ENCODE measurements around the gene ATG14. TPM values are rescaled to one million over a fixed set of nuclear protein-coding genes. Genes with fewer than 3 reads are reported as not detected.

The ATG14 gene
- total and polyA plus RNA-seq, 2 of the 8 experiments (the other 6 are each of a cell fraction or from before 2014, with no cell fraction given): 4.9 to 10.8 TPM

DNA sequence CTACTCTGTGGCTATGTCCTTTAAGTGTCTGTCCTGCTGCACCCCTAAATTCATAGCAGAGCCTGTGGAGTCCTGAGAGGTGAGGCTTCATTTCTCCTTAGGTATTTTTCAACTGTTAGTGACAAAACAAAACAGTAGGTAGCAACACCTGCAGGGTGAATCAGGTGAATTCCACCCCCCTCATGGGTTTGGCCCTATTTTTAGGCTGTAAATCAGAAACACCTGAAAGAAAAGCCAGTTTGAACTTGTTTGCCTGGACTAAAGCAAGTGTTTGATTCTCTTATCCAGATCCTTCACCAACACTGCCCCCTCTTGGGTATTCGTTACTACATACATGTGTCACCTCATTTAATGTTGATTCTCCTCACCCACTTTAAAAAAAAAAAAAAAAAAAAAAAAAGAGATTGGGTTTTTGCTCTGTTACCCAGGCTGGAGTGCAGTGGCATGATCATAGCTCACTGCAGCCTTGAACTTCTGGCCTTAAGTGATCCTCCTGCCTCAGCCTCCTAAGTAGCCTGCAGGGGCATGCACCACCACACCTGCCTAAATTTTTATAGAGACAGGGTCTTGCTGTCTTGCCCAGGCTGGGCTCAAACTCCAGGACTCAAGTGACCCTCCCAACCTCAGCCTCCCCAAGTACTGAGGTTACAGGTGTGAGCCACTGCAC, 18.5 kb upstream of the ATG14 start (continued):
- TF ChIP-seq CHD2 (IDR thresholded peaks at IDR 0.05; ENCODE audit: low read length) (0 out of 2 replicates have a peak, but pooled peaks have one; percentile 11), GTF2F1 (IDR thresholded peaks at IDR 0.05; ENCODE audit: borderline replicate concordance, low read depth, low read length) (no peak), EGR1 (IDR thresholded peaks at IDR 0.05; ENCODE audit: borderline replicate concordance, low read depth, low read length) (no peak), POLR2AphosphoS5 (IDR thresholded peaks at IDR 0.05; ENCODE audit: low read depth, low read length) (no peak), CHD1 (IDR thresholded peaks at IDR 0.05; ENCODE audit: low read depth, low read length) (no peak), SP1 (IDR thresholded peaks at IDR 0.05; ENCODE audit: low read depth, low read length) (peak; percentile 23; the same call in 1 of the 2 replicates), FOSL1 (IDR thresholded peaks at IDR 0.05; ENCODE audit: insufficient read depth, low read depth, low read length) (no peak), CEBPB (IDR thresholded peaks at IDR 0.05; ENCODE audit: low read depth, low read length) (0 out of 2 replicates have a peak, but pooled peaks have one; percentile 15), CBX8 (IDR thresholded peaks at IDR 0.05; ENCODE audit: borderline replicate concordance, low read depth, low read length) (no peak), SRF (IDR thresholded peaks at IDR 0.05; ENCODE audit: low read depth, low read length) (no peak), SAP30 (IDR thresholded peaks at IDR 0.05; ENCODE audit: insufficient read depth, insufficient replicate concordance, low read length) (no peak), EP300 (IDR thresholded peaks at IDR 0.05; ENCODE audit: borderline replicate concordance in 1 of 2, low read depth in 2 of 2, low read length in 2 of 2) (0 out of 3 replicates have a peak, but pooled peaks of 1 of the 2 experiments have one; percentile 2), NANOG (IDR thresholded peaks at IDR 0.05; ENCODE audit: insufficient read depth, low read depth, low read length, poor library complexity, severe bottlenecking) (no peak), BCL11A (IDR thresholded peaks at IDR 0.05; ENCODE audit: low read depth in 2 of 2, low read length in 2 of 2) (no peak), RNF2 (IDR thresholded peaks at IDR 0.05; ENCODE audit: borderline replicate concordance, low read depth, low read length, missing control alignments, poor library complexity, severe bottlenecking) (no peak), SUZ12 (IDR thresholded peaks at IDR 0.05; ENCODE audit: low read length) (no peak), CTBP2 (IDR thresholded peaks at IDR 0.05; ENCODE audit: borderline replicate concordance, insufficient read depth, insufficient read length, low read length) (no peak), TEAD4 (IDR thresholded peaks at IDR 0.05; ENCODE audit: low read depth, low read length) (0 out of 2 replicates have a peak, but pooled peaks have one; percentile 3), SIX5 (IDR thresholded peaks at IDR 0.05; ENCODE audit: low read depth, low read length) (no peak)
- TF ChIP-seq, protein P1, sequence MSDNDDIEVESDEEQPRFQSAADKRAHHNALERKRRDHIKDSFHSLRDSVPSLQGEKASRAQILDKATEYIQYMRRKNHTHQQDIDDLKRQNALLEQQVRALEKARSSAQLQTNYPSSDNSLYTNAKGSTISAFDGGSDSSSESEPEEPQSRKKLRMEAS (IDR thresholded peaks at IDR 0.05): no peak
- TF ChIP-seq, protein P2, sequence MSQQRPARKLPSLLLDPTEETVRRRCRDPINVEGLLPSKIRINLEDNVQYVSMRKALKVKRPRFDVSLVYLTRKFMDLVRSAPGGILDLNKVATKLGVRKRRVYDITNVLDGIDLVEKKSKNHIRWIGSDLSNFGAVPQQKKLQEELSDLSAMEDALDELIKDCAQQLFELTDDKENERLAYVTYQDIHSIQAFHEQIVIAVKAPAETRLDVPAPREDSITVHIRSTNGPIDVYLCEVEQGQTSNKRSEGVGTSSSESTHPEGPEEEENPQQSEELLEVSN (IDR thresholded peaks at IDR 0.05): no peak

All from H1 (cell line).